ENCODE data around the gene NKX6-2.
"Not testable (repeated sequence)": the region's sequence is repeated elsewhere in the genome, so short reads cannot be mapped to it uniquely, and the experiment has no call there.

The NKX6-2 gene

DNA sequence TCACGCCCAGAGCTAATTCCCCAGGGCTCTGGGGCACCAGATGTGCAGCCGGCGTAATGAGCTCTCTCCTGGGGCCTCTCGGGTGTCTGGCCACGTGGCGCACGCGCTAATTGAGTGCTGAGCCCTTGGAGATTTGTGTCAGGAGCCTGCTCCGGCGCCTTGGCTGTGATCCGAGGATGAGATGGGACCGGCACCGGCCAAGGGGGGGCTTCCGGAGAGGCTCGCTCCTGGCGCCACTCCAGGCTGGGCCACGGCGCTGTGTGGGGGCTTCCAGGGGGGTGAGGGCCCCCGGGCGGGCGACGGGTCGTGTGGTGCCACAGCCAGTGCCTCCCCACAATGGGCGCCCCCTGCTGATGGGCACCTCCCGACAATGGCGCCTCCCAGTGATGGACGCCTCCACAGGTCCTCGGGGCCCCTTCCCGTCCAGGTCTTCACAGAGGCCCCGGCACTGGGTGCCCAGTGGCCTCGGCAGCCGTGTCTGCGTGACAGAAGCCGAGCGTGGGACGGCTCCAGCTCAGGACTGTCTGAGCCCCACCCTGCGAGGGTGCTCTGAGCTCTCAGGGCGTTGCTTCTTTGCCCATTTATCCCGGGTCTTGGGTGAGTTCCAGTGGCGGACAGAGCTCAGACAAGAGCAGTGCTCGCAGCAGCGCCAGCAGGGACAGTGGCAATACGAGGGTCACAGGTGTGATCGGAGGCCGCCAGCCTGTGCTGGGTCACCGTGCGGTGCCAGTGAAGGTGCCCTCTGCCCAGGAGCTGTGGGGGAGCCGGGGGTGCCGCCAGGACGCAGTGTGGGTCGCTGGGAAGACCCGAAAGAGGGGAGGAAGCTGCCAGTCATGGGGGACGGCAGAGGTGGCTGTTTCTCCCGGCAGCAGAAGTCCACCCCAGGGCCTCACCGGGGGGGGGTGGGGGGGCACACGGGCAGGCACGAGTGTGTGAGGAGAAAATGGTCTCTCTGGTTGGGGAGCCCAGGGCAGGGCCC lies 8.2 kb upstream of the NKX6-2 start:
- DNase-seq, result no peak

DNA sequence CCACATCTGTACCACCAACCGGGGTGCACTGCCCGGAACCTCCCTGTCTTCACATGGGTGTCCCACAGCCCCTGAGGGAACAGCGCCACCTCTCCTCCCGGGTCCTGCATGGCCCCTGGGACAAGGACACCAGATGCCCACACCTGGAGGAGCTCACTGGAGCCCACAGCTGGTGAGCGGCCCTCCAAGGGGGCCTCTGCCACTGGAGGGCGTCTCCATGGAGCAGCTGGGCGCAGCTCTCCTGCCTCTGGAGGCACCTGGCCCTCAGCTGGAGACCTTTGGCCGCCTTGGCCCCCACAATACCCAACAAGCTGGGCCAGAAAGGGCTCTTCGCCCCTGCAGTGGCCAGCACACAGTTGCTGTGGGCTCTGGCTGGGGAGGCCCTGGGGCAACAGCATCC lies 7.3 kb upstream of the NKX6-2 start:
- no peak for DNase-seq

DNA sequence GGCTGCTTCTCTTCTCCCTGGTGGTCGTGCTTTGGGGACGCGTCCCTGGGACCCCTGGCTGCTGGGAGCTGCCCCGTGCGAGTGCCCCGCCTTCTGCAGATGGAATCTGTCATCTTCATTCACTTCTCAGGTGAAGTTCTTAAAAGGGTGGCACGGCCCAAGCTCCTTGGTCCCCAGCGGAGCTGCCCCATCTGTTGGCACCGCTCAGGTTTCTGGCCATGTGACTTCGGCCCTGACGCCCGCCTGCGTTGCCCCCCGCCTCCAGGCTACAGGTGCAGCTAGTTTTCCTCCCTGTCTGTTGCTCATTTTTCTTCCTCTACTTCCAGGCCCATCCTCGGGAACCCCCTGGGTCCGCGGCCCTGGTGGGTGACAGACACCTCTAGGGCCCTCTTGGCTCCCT lies 6.8 kb upstream of the NKX6-2 start:
- no peak for DNase-seq

DNA sequence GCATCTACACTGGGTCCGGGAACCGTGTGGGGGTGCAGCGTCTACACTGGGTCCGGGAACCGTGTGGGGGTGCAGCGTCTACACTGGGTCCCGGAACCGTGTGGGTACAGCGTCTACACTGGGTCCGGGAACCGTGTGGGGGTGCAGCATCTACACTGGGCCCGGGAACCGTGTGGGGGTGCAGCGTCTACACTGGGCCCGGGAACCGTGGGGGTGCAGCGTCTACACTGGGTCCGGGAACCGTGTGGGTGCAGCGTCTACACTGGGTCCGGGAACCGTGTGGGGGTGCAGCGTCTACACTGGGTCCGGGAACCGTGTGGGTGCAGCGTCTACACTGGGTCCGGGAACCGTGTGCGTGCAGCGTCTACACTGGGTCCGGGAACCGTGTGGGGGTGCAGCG lies 6.2 kb upstream of the NKX6-2 start:
- DNase-seq, result not testable (repeated sequence)

DNA sequence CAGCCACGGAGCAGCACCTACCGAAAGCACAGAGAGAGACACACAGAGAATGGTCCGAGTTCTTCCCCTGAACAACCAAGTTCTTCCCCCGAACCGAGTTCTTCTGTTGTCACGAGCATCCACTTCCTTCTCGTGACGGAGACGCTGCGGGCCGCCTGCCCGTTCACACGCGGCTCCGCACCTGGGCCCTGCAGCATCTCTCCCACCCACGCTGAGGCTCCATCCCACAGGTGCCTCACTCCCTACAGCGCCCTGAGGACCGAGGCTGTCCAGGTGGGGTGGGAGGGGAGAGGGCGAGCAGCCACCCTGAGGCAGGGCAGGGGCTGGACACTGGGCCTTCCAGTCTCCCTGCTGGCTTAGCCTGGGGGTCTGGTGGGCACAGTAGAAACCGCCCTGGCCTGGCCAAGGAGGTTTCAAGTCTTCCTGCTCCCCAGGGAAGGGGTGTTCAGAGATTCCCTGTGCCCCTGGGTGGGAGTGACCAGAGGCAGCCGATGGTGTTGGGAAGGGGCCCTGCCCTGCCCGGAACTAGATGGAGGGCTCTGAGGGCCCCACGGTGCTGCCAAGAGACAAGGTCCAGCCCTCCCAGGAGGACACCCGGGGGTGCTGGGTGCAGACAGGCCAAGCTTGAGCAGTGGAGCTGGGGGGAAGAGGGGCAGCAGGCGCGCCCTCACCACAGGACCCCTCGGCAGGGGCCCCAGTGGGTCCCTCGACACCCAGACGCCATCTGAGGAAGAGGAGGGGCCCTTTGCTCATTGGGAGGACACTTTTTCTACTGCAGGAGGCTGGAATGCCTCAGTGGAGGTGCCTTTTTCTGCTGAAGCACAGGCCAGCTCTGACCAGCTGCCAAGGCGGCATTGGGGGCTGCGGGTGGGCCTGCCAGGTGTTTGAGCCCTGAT lies 5.2 kb upstream of the NKX6-2 start:
- no peak for DNase-seq

DNA sequence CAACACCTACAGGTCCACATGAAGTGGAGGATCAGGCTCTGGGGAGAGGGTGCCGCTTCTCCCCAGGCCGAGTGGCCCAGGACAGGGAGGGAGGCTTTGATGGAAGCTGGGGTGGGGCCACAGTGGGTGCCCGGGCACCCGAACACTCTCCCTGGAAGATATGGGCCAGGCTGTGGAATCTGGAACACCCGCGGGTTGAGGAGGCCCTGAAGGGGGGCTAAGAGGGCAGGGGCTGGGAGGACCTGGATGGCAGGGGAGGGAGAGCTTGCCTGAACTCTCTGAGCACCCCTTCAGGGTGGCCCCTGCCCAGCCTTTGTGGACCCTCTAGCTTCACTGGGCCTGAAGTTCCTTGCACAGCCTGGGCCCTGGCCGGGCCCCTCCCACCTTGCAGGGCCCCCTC lies 4.5 kb upstream of the NKX6-2 start:
- no peak for DNase-seq

DNA sequence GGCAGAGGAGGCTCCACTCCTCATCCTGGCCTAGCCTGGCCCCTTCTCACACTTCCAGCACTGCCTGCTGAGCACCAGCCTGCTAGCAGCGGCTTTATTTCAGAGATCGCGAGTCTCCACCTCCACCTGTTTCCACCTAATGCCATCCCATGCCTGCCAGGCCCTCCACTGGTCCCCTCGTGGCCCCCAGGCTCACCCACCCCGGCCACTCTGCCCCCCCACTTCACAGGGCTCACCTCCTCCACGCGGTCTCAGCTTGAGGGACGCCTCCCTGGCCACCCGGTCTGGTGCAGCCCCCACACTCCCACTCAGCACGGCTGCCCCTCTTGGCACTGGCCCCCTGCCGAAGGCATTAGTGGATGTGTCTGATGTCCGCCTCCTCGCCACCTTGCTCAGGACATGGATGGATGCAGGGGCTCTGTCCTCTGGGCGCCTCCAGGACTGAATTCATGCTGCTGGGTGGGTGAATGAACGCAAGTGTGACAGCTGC lies 3.8 kb upstream of the NKX6-2 start:
- DNase-seq, result no peak

DNA sequence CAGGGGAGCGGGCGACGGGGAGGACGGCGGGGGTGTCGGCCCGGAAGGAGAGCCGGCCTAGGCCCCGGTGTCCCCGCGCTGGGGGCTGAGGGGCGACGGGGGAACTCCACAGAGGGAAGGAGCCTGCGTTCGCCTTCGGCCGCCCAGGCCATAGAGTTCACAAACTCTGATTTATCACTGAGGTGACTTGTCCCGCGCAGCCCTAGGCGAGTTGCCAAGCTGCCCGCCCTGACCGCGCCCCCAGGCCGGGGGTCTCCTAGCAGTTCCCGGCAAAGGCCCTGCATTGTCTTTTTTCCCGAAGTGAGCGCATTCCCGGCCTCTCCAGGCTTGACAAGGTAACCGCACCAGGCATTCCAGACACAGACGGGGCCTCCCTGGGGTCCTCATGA lies 2.9 kb upstream of the NKX6-2 start:
- no peak for DNase-seq

DNA sequence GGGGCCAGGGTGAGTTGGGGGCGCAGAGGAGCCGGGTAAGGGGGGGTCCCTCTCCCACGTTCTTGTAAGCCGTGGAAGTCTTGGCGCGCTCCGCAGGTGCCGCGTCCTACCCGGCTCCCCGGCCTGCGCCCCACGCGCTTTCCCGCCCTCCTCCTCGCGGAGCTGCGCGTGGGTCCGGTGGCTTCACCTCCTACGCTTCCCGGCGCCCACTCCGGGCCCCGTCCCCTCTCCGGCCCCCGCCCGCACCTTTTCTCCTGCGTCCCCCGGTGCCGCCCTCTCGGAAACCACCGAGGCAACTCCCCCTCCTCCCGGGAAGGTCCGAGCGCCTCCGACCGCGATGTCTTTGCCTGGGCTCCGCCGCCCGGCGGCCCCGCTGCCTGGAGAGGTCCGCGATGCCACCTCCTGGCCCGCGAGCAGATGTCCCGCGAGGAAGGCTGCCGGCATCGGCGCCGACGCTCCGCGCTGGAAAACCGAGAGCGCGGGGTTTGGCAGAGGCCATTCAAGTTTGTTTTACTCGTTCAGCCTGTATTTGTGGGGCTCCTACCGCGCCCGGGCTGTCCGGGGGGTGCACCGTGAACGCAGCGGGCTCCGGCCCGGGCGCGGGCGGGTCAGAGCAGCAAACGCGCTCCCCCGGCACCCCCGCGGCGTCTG lies 2.4 kb upstream of the NKX6-2 start:
- no peak for DNase-seq

DNA sequence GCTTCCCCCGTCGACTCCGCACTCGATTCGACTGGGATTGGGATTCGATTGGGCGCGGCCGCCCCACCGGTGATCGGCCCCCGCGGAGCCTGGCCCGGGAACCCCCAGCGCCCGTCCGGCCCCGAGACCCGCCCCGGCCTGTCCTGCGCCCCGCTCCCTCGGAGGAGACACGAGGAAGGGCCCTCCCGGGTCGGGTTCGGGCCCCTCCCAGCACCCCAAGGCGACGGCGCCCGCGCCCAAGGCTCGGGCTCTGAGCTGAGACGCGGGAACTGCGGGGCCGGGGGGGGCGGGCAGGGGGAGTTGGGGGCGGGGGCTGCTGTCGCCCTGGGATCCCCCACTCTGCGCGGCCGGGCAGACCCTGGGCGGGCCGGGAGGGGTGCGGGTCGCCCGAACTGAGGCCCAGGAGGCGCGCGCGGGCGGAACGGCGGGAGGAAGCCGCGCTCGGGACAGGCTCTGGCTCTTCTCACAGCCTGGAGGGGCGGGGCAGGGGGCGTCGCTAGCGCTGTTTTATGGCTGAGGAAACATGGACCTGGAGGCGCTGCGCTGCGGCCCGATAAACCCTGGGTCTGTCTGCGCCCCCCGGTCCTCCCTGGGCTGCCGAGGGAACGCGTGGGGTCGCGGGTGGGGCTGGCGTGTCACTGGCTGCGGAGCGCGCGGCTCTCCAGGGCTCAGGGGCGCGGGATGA lies 1.7 kb upstream of the NKX6-2 start:
- no peak for DNase-seq

DNA sequence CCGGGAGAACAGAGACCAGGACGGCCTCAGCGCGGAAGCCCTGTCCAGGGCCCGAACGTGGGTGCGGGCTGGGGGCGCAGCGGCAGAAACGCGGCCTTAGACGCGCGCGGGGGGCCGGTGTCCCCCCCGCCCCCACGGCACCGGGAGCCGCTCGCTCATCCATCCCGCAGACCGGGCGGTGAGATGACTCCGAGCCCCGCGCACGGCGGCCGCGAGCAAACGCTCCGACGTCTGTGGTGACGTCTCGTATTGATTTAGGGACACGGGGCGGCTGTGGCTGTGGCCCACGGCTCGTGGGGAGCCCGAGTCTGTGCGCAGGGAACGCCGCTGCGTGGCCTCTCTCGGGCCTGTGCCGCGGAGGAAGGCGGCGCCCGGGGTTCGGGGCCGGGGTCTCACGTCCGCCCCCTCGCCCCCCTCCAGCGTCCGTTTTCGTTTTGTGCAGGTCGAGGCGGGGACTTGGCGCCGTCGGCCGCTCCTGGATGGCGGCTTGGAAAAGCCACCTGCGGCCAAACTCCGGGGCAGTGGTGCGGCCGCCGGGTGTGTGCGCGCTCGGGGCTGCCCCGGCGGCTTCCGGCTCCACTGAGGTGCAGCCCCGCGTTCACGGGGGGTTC lies 1.0 kb upstream of the NKX6-2 start:
- no peak for DNase-seq

DNA sequence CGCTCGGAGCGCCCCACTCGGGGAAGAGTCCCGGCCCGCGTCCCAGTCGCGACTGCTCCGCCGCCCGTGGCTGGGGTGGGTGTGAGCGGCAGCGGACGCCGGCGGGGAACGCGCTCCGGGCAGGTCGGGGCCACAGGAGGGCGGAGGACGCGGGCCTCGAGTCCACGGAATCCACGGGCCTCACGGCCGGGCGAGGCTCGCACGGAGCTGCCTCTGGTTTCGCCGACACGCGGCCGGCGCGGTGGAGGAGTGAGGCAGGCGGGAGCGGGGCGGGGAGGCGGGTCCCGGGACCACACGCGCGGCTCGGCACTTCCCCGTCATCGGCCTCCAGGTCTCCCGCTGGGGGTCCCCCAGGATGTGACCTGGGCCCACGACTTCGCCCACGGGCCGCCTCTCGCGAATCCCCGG lies 533 bp upstream of the NKX6-2 start:
- DNase-seq, result no peak

DNA sequence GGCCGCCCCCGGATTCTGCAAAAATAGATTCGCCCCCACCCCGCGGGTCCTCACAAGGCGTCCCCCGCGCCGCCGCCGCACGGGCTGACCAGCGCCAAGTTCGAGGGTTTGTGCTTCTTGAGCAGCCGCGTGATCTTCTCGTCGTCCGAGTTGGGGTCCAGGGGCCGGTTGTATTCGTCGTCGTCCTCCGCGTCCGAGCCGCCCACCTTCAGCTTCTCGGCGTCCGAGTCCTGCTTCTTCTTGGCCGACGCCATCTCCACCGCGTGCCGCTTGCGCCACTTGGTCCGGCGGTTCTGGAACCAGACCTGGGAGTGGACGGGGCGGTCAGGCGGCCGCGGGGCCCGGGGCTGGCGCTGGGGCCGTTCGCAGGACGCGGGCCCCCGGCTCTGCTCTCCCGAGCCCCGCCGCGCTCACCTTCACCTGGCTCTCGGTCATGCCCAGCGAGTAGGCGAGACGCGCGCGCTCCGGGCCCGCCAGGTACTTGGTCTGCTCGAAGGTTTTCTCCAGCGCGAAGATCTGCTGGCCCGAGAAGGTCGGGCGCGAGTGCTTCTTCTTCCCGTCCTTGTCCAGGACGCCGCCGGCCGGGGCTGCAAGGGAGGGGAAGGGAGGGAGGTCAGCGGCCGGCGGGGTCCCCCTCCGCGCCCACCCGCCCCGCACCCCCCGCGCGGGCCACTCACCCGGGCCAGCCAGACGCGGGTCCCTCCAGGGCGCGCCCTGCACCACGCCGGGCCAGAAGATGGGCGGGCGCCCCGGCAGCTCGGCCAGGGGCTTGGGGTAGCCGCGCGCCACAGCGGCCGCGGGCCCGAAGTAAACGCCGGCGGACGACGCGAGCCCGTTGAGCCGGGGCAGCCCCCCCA lies 853 bp downstream of the NKX6-2 start:
- DNase-seq, result no peak

DNA sequence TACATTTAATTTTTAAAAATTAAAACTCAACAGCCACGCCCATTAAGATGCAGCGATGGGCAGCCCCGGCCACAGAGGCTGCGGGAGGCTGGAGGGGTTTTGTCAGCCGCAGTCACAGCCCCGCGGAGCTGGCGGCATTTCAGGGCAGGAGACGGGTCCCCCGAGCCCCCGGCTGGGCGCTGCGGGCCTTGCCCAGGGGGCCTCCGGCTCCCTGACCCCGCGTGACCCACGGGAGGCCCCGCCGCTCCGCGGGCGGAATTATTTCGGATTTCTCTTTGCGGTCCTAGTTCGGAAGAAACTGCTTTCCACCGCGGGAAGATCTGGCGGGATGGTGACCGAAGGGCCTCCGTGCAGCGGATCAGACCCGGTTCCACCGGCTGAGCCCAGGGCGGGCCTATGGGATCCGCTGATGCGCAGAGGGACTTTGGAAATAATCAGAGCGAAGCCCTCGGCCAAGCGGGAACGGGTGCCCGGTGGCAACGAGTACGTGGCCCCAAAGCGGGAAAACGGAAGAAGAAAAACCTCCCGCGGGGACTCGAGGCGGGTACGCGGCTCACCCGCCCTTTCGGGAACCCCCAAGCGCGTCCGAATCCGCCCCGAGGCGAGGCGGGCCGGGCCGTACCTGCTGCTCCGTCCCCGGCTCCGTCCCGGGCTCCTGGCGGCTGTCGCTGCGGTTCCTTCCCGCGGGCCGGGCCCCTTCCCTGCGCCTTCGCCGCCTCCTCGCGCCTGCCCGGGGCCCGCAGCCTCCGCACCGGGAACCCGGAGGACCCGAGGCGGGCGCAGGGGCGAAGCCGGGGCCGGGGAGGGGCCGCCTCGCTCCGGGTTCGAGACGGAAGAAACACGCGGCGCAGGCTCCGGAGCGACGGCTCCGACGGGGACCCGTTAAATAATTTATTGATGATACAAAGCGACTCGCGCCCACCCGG lies 1.7 kb downstream of the NKX6-2 start:
- no peak for DNase-seq

DNA sequence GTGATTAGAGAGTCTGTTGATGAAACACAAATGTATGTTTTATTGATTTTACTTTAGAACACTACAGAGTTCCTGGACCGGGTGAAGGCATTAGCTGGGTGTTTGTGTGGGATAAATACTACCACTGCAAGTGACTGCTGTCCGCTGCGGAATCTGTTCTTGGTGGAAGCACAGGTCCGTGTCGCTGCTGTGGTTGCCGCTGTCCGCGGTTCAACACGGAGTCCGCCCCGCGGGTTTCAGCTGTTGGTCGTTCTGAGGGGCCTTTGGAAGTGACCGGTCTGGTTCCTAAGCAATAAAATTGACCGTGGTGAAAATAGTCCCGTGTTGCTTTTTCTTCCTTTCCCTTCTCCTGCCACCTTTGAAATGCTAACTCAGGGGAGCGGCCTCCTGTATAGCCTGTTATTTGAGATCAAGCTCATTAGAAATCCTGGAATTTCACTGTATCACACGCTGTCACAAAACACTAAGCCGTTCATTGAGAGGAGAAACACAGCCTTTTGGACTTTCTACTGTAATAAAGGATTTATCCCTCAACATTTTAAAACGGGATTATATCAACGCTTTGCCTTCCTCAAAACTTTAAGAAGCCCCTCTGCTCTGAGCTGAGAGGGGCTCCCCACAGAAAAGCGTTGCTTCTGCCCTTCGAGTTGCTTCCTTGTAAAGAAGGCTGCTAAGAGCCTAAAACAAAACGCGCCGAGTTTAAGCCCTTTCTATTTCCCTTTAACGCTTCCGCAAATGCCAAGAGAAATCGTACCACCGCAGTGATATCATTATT lies 2.6 kb downstream of the NKX6-2 start:
- no peak for DNase-seq

DNA sequence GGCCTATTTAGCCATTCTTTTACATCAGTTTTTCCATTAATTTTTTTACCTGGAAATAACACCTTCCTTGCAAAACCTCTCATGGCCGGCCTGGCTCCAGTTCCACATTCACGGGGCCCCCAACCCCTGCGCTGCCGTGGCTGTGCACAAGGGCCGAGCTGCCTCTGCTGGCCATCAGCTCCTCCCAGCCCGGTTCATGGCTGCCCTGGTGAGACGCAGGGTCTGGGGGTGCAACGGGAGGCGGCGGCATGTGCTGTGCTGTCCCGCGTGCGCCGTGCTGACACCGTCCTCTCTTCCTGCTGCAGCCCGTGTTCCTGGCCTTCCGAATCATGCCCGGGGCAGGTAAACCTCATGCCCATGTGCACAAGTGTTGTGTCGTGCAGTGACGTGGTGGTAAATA lies 4.4 kb downstream of the NKX6-2 start:
- no peak for DNase-seq

DNA sequence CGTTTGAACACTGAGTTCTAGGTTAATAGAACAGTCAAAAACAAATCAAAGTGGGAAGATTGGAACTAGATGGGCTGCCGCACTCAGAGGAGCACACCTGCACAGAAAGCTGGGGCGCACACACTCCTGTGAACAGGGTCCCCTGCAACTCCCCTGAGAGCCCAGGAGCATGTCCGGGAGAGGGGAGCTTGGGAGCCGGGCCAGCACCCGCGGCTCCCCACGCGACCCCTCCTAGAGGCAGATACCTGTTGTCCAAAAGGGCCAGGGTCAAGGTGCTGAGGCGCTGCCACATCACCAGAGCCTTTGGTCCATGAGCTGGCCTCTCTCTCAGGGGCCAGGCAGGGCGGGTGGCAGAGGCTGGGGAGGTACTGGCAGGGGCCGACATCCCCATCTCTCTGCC lies 5.6 kb downstream of the NKX6-2 start:
- no peak for DNase-seq

DNA sequence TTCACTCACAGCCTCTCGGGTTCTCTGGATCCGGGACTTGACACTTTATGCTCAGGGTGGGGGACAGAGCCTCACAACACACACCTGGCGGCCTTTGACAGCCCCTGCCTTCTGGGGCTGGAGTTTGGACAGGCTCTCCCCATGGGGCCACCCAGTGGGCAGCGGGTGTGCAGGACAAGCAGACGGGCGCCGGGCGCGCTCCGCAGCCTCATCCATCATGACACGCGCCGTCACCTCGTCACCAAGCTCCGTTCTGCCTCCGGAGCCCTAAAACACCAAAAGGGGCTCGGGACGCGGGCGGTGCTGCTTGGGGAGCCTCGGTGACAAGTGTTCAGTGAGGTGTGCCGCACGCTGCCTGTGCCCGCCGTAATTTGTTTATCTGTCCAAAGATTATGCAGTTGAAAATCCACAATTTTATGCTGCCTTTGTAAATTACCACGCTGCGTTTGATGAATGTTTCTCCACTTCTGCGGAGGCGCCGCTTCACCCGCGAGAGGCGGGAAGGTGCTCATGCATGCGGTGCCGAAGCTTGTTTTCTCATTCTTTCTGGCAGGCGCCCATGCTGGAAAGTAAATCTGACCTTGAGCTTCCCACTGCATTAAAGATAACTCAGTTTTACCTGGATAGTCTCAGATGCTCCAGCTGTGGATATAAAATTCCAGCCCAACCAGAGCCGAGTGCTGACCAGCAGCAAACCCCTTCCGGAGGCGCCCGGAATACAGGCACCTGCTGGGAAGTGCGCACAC lies 6.2 kb downstream of the NKX6-2 start:
- no peak for DNase-seq

Measured in DMS79 (cell line).